RCC 7860 (cell line): ENCODE measurements around the gene SNX9.

Experiments used
- DNase-seq: peaks from one replicate; pipeline ENCODE4 v3.0.0-alpha.2; 2015; ENCODE audit warnings: low spot score
- FAIRE-seq: peaks from 2 replicates; lab custom pipeline; 2012; peaks lifted over from hg19 to GRCh38; lab: Jason Lieb, UNC

Gene SNX9

GRCh38 chr6:157985378-157986155 lies 162.5 kb downstream of the SNX9 start:
- no peak for DNase-seq

GRCh38 chr6:157987788-157988699 lies 165.0 kb downstream of the SNX9 start:
- DNase-seq: no peak
- FAIRE-seq: no peak

More at GRCh38 chr6:157985378-157986155, 162.5 kb downstream of the SNX9 start:
- no peak for FAIRE-seq

- no peak for FAIRE-seq
These were observed 165.6 kb downstream of the SNX9 start for GRCh38 chr6:157988700-157989063.

GRCh38 chr6:157989541-157990289 lies 166.7 kb downstream of the SNX9 start:
- DNase-seq (peak; percentile 80), FAIRE-seq (peak; percentile 81)

More at GRCh38 chr6:157988700-157989063, 165.6 kb downstream of the SNX9 start:
- DNase-seq: no peak

GRCh38 chr6:157990321-157991066 lies 167.4 kb downstream of the SNX9 start:
- FAIRE-seq: no peak
- no peak for DNase-seq

GRCh38 chr6:157991067-157991432 lies 168.0 kb downstream of the SNX9 start:
- DNase-seq (no peak), FAIRE-seq (no peak)

GRCh38 chr6:157993076-157993475 lies 170.0 kb downstream of the SNX9 start:
- FAIRE-seq: no peak

GRCh38 chr6:157994125-157994795 lies 171.2 kb downstream of the SNX9 start:
- FAIRE-seq (no peak), DNase-seq (no peak)

More at GRCh38 chr6:157993076-157993475, 170.0 kb downstream of the SNX9 start:
- no peak for DNase-seq
